Muscle of leg (tissue), 16 donors: Measurements from ENCODE around the gene KLHL29. TPM values are rescaled to one million over a fixed set of nuclear protein-coding genes. Genes with fewer than 3 reads are reported as not detected.
A peak's percentile ranks its signal among the peaks of the same experiment; 100 is the strongest.
"Not testable (repeated sequence)": the region's sequence is repeated elsewhere in the genome, so short reads cannot be mapped to it uniquely, and the experiment has no call there.

Source experiments
- DNase-seq: peaks from one replicate; pipeline ENCODE4 v3.0.0; 2013
- H3K27ac ChIP-seq: one replicate; pipeline ENCODE4 v1.5.1; 2013; ENCODE audit warnings: mild to moderate bottlenecking, low read length, control low read depth
- H3K27me3 ChIP-seq: one replicate; pipeline ENCODE4 v1.6.1; 2013; ENCODE audit warnings: low read length; ENCODE audit not compliant: control insufficient read depth, insufficient read depth
- H3K36me3 ChIP-seq: one replicate; pipeline ENCODE4 v1.6.1; 2013; ENCODE audit warnings: low read length; ENCODE audit not compliant: control insufficient read depth, insufficient read depth
- H3K4me1 ChIP-seq: one replicate; pipeline ENCODE4 v1.6.1; 2013; ENCODE audit warnings: low read length; ENCODE audit not compliant: control insufficient read depth, insufficient read depth
- H3K4me3 ChIP-seq: one replicate; pipeline ENCODE4 v1.5.1; 2013; ENCODE audit warnings: low read length, control low read depth
- H3K9me3 ChIP-seq: replicated peaks from 2 replicates; pipeline ENCODE4 v1.6.1; 2013; ENCODE audit warnings: low read depth, low read length; ENCODE audit not compliant: control insufficient read depth
- WGBS: methylation state at CpG from one replicate; pipeline ENCODE4 v1.1.5; 2013; ENCODE audit warnings: missing lambda C conversion rate; ENCODE audit not compliant: insufficient coverage; 5-methylcytosine and 5-hydroxymethylcytosine counted together
- long read RNA-seq, 11 donors: transcript quantifications; one replicate each; lab custom pipeline, GENCODE V29; 2026
- polyA plus RNA-seq, 8 donors: library from polyadenylated mRNA; unstranded; fragments of 120-200 nt; gene quantifications; one replicate each; pipeline versions ENCODE4 v1.2.1 to v1.2.3, GENCODE V29; 2013; ENCODE audit warnings: inconsistent platforms in 1 of 8, low replicate concordance in 1 of 8; ENCODE audit not compliant: insufficient read length in 8 of 8, insufficient read depth in 1 of 8
- total RNA-seq: library from RNA; stranded (reverse); fragments of 120-200 nt; gene quantifications from one replicate; pipeline ENCODE4 v1.2.4, GENCODE V29; 2013

The KLHL29 gene
- total RNA-seq: 4.7 TPM
- 1 to 10 TPM; 4.9 to 9.7 (median 7.4) TPM for polyA plus RNA-seq
- long read RNA-seq, donor 1: 0 reads
- long read RNA-seq, donor 2: 0 reads
- long read RNA-seq, donor 3: 0 reads
- long read RNA-seq, donor 4, full-length matches to known transcripts: 1 of 1 reads
- long read RNA-seq, donor 4, partial matches to known transcripts: 0 of 1 reads
- long read RNA-seq, donor 4, other reads (novel, unspliced or antisense): 0 of 1 reads
- long read RNA-seq, donor 5: 0 reads
- long read RNA-seq, donor 6: 0 reads
- long read RNA-seq, donor 7: 0 reads
- long read RNA-seq, donor 8: 0 reads
- long read RNA-seq, donor 9: 0 reads
- long read RNA-seq, donor 10: 0 reads
- long read RNA-seq, donor 11: 0 reads

DNA sequence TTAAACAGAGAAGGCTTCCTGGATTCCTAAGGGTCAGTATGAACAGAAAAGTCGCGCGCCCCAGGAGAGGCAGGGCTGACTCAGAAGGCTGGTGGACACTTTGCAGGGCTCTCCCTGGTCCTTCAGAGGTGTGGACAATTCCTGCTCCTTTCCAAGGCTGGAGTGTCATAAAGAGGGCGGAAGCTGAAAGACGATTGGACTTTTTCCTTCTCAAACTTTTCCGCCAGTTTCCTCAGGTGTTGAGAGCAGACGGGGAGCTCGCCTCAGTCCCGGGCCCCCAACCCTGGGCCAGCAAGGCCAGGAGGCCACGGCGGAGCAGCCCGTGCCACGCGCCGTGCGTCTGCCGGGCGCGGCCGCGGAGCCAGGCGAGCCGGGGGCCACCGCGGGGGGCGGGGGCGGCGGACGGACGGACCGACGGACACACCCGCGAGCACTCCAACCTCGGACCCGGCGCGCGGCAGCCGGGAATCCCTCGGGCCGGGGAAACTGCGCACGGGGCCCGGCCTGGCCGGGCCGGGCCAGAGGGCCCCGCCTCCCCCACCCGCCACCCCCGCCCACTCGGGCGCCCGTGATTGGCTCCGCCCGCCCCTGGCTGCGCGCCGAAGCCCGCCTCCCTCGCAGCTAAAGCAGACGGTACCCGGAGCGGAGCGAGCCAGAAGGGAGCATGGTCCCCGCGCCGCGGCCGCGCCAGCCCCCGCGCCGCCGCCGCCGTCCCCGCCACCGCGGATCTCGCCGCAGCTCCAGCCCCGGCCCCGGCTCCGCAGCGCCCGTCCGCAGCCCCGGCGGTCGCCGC is at the start of gene KLHL29:
Gene KLHL29 (plus strand): TSS at position 629 of the 793 bp plus-strand sequence. CDS start 177,018 bp downstream, outside the sequence.
- DNase-seq: peak; percentile 89
- no peak within 1 kb of the TSS for H3K27ac ChIP-seq

DNA sequence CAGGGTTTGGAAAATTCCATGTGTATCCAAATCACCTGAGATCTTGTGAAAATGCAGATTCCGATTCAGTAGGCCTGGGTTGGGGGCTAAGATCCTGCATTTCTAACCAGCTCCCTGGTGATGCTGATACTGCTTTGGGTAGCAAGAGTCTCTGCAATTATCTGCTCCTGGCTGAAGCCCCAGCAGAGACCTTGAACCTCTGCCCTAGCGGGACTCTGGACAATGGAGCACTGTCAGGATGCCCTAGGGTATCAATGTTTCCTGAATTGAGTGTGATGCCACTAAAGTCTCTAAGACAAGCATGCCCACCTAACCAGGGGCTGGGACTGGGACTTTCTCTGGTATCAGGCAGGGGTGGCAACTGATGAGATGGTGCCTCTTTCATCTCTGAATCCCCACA is 49.4 kb upstream of the KLHL29 start:
- Histone ChIP-seq H3K4me1 (no peaks in the 10 kb centered on the region), H3K4me3 (no peak overlapping the region), H3K9me3 (peaks cover under 1% of the 10 kb centered on the region), H3K27me3 (peaks cover 7% of the 10 kb centered on the region), H3K36me3 (no peaks in the 10 kb centered on the region), H3K27ac (no peak overlapping the region)
- 100% methylated on average over 1 of the region's 2 CpGs for WGBS
- no peak for DNase-seq

More for the DNA sequence above, at the start of gene KLHL29:
- Histone ChIP-seq H3K36me3 (no peaks in the 10 kb centered on the region), H3K4me3 (peak within 1 kb of the TSS; percentile 64), H3K4me1 (peaks cover 20% of the 10 kb centered on the region), H3K9me3 (no peaks in the 10 kb centered on the region), H3K27me3 (peaks cover 49% of the 10 kb centered on the region)
- 4% methylated on average over 69 of the region's 91 CpGs for WGBS

DNA sequence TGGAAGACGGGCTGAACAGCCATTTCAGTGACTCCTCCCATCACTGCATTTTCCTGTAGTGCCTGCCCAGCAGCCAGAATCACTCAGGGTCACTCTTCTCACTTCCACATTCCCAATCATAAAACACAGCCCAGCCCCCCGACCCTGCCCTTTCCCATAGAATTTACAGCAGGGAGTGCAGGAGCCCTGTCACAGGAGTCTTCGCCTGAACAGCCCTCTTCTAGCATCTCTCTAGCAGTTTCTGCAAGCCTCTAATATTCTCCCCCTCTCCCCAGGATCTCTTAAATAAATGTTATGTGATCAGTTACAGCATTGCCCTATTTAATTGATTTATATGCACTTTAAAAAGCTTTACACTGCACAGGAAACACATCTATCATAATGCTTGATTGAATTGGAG is 42.9 kb upstream of the KLHL29 start:
- WGBS: 17% methylated on average over 2 of the region's 3 CpGs
- Histone ChIP-seq H3K27me3 (peaks cover 10% of the 10 kb centered on the region), H3K9me3 (peaks cover 6% of the 10 kb centered on the region), H3K27ac (no peak overlapping the region), H3K4me1 (no peaks in the 10 kb centered on the region), H3K36me3 (no peaks in the 10 kb centered on the region), H3K4me3 (no peak overlapping the region)
- DNase-seq: no peak

DNA sequence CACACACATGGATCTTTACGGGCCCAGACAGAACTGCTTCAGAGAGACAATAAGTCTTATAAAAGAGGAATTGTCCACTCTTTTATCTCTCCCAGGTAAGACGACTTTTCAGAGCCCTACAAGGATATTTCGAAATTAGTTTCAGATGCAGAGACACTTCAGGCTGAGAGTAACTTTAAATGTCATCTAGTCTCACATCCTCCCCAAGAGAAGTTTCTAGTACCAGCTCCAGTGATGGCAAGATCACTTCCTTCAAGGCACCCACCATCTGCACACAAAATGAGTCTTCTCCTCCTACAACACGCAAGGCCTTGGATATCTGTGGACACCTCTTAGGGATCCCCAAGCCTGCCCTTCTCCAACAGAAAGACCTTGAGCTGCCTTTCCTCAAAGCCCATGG is 39.0 kb upstream of the KLHL29 start:
- Histone ChIP-seq H3K4me1 (peaks cover 12% of the 10 kb centered on the region), H3K27ac (no peak overlapping the region), H3K27me3 (peaks cover 10% of the 10 kb centered on the region), H3K36me3 (no peaks in the 10 kb centered on the region), H3K9me3 (peaks cover 2% of the 10 kb centered on the region), H3K4me3 (no peak overlapping the region)
- no CpG with 5 or more reads among the region's 4 CpGs for WGBS
- no peak for DNase-seq

DNA sequence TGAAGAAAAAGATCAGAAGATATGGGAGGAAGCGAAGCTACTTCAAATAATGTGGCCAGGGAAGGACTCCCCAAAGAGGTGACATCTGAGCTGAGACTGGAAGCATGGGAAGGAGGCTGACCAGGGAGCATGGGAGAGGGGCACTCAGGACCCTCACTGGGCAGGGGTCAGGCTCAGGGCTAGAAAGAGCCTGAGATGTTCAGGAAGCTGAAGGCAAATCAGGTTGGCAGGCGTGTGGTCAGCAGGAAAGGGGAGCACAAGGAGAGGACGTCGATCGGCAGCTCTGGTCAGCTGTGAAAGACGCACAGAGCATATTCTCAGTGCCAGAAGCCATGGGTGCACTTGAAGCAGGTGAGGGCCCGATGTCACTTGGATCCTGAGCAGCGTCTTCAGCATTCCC is 38.2 kb upstream of the KLHL29 start:
- WGBS: 95% methylated on average over 8 of the region's 8 CpGs
- DNase-seq: no peak
- Histone ChIP-seq H3K4me1 (peaks cover 19% of the 10 kb centered on the region), H3K4me3 (no peak overlapping the region), H3K36me3 (no peaks in the 10 kb centered on the region), H3K27me3 (peaks cover 12% of the 10 kb centered on the region), H3K27ac (no peak overlapping the region), H3K9me3 (peaks cover 2% of the 10 kb centered on the region)

DNA sequence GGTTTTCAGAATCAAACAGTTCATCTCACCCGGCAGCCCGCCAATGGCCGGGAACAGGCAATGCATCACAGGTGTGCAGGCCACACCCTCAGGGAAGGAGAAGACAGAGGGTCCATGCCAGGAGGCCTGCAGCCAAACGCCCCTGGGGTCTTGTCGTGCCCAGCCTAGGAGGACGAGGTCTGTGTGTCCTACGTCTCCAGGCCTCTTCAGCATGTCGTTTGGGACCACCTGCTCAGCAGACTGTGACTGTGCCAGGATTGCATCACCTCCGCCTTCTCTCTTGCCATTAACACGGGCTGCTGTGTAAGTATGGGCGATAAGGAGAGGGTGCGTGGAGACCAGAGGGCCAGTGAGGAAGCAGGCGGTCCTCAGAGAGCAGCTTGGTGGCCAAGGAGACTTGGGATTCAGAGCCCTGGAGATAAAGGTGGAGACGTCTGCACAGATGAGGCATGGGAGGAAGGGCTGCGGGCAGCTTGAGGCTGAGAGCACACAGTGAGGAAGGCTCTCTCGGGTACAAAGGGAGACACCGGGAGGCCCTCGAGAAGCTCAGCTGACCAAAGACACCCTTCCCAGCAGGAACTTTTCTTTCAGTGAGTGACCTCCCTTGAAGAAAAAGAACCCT is 37.4 kb upstream of the KLHL29 start:
- Histone ChIP-seq H3K9me3 (peaks cover 2% of the 10 kb centered on the region), H3K27me3 (peaks cover 12% of the 10 kb centered on the region), H3K36me3 (no peaks in the 10 kb centered on the region), H3K4me3 (no peak overlapping the region), H3K27ac (no peak overlapping the region), H3K4me1 (peaks cover 23% of the 10 kb centered on the region)
- WGBS: 76% methylated on average over 15 of the region's 18 CpGs
- no peak for DNase-seq

DNA sequence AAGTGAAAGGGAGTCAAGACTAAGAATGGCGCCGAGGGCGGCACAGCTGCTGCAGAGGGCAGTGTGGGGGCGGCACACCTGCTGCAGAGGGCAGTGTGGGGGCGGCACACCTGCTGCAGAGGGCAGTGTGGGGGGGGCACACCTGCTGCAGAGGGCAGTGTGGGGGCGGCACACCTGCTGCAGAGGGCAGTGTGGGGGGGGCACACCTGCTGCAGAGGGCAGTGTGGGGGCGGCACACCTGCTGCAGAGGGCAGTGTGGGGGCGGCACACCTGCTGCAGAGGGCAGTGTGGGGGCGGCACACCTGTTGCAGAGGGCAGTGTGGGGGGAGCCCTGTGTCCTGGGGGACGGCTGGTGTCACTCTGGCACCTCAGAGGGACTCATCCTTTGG is 36.9 kb upstream of the KLHL29 start:
- not testable (repeated sequence) for DNase-seq, H3K36me3 ChIP-seq, H3K27ac ChIP-seq, H3K9me3 ChIP-seq, H3K4me3 ChIP-seq
- 100% methylated on average over 4 of the region's 10 CpGs for WGBS
- H3K4me1 ChIP-seq: peaks cover 23% of the 10 kb centered on the region
- H3K27me3 ChIP-seq: peaks cover 12% of the 10 kb centered on the region

DNA sequence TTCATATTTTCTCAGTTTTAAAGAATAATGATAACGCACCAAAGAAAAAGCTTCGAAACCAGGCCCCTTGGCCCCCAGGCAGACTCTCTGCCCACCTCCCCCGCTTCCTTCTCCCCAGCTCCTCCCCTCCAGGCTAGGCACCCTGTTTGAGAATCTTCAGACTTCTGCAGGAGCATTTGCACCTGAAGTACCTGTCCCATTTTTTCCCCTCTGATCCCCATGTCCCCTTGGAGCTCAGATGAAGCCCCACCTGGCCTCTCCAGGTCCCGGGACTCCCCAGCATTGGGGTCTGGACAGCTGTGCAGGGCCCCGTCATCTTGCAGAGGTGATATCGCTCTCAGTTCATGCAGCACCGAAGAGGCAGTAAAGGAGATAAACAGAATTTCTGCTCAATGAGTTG is 35.5 kb upstream of the KLHL29 start:
- H3K4me3 ChIP-seq: no peak overlapping the region
- H3K9me3 ChIP-seq: peaks cover 2% of the 10 kb centered on the region
- 84% methylated on average over 3 of the region's 7 CpGs for WGBS
- no peaks in the 10 kb centered on the region for H3K36me3 ChIP-seq
- DNase-seq: no peak
- no peak overlapping the region for H3K27ac ChIP-seq
- peaks cover 23% of the 10 kb centered on the region for H3K4me1 ChIP-seq
- peaks cover 15% of the 10 kb centered on the region for H3K27me3 ChIP-seq

DNA sequence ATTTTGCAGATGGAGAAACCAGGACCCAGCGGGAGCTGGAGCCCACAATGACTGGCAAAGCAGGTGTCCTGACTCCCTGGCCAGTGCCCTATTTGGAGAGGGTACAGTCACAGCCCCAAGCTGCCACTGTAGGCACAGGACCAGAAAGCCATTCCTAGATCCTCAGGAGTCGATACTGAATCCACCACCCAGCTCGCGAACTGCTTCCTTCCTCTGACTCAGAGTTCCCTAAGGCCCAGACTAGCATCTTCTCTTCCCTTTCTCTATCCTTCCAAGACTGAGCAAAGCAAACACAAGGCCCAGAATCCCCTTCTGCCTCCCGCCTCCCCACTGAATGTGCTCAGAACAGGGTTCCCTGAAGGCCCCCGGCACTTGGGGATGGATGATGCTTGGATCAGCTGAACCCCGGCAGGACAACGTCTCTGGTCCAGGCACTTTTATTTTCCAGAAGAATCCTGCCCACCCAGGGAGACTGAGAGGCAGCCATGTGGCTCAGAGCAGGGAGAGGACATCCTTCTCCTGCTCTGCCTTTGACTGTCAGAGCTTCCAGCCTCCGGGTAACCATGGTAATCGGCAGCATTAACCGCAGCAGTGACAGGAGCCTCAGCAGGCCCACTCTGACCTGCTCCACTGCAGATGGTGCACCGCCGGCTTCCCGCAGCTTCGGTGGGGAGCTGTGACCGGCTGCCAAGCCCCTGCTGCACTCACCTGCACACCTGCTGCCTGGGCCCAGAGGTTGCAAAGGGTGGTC is 34.8 kb upstream of the KLHL29 start:
- peak; percentile 70 for DNase-seq
- Histone ChIP-seq H3K4me3 (no peak overlapping the region), H3K9me3 (peaks cover 2% of the 10 kb centered on the region), H3K27me3 (peaks cover 11% of the 10 kb centered on the region), H3K27ac (peak overlapping the region; percentile 15), H3K4me1 (peaks cover 23% of the 10 kb centered on the region), H3K36me3 (no peaks in the 10 kb centered on the region)
- WGBS: 62% methylated on average over 14 of the region's 16 CpGs
